C4-2B (cell line): ENCODE data around the gene PHACTR1.
"Not testable (repeated sequence)": the region's sequence is repeated elsewhere in the genome, so short reads cannot be mapped to it uniquely, and the experiment has no call there.

Source experiments
- CTCF ChIP-seq: fragments of 450-650 bp; conservative IDR thresholded peaks from 2 replicates; pipeline ENCODE4 v1.5.1; 2017; ENCODE audit warnings: mild to moderate bottlenecking
- ZFX ChIP-seq: fragments of 450-650 bp; IDR thresholded peaks from 2 replicates; pipeline ENCODE4 v1.6.1; 2017

GRCh38 chr6:13243745-13244144 is 527.2 kb downstream of the PHACTR1 start:
- not testable (repeated sequence) for TF ChIP-seq CTCF, ZFX
